Endothelial cell of umbilical vein (primary cell): Measurements from ENCODE around the gene SCGB1A1.
"Not testable (repeated sequence)": the region's sequence is repeated elsewhere in the genome, so short reads cannot be mapped to it uniquely, and the experiment has no call there.

Experiments
- EZH2 ChIP-seq: IDR thresholded peaks from 2 replicates; pipeline ENCODE4 v1.6.1; 2012; ENCODE audit warnings: borderline replicate concordance, low read depth, mild to moderate bottlenecking, moderate library complexity, low read length, inconsistent platforms; ENCODE audit not compliant: severe bottlenecking
- FOS ChIP-seq: IDR thresholded peaks from 2 replicates; pipeline ENCODE4 v1.6.1; 2011; ENCODE audit warnings: mild to moderate bottlenecking, low read length, moderate library complexity, borderline replicate concordance; ENCODE audit not compliant: insufficient read depth
- GATA2 ChIP-seq: IDR thresholded peaks from 2 replicates; pipeline ENCODE4 v1.7.0; 2011; ENCODE audit warnings: low read depth, mild to moderate bottlenecking, moderate library complexity, mixed read lengths, low read length; ENCODE audit not compliant: insufficient read length, insufficient read depth
- JUN ChIP-seq: IDR thresholded peaks from 2 replicates; pipeline ENCODE4 v1.6.1; 2011; ENCODE audit warnings: borderline replicate concordance, low read depth; ENCODE audit not compliant: insufficient read length, insufficient read depth
- MYC ChIP-seq: IDR thresholded peaks from one replicate; pipeline ENCODE4 v1.6.1; 2011; ENCODE audit warnings: mild to moderate bottlenecking, low read depth, low read length
- POLR2A ChIP-seq: IDR thresholded peaks from 2 replicates; pipeline ENCODE4 v1.6.1; 2012; ENCODE audit warnings: low read depth, mild to moderate bottlenecking, control low read depth, low read length
- POLR2AphosphoS5 ChIP-seq: IDR thresholded peaks from 2 replicates; pipeline ENCODE4 v1.6.1; 2012; ENCODE audit warnings: low read depth, mild to moderate bottlenecking, control low read depth, low read length, moderate library complexity; ENCODE audit not compliant: insufficient read depth
- TF ChIP-seq, protein P1 (sequence below), 2 donors: IDR thresholded peaks; 1 replicate in 1 of 2; 2 replicates in 1 of 2; pipeline ENCODE4 v1.5.1; 2011; ENCODE audit warnings: low read length in 2 of 2, mild to moderate bottlenecking in 2 of 2, moderate library complexity in 2 of 2, control low read depth in 1 of 2, inconsistent platforms in 1 of 2, low read depth in 1 of 2; ENCODE audit not compliant: insufficient read depth in 1 of 2; ENCODE audit errors: extremely low read depth in 1 of 2
- TF ChIP-seq, protein P2 (sequence below): IDR thresholded peaks from 2 replicates; pipeline ENCODE4 v1.6.1; 2011; ENCODE audit not compliant: insufficient read depth, insufficient read length

DNA sequence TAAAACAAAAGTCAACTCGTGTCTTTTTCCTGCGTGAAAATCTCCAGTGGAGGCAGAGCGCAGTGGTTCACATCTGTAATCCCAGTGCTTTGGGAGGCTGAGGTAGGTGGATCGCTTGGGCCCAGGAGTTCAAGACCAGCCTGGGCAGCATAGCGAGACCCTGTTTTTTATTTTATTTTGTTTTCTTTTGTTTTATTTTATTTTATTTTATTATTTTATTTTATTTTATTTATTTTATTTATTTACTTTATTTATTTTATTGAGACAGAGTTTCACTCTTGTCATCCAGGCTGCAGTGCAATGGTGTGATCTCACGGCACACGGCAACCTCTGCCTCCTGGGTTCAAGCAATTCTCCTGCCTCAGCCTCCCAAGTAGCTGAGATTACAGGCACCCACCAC, 31.1 kb downstream of the SCGB1A1 start:
- not testable (repeated sequence) for TF ChIP-seq POLR2AphosphoS5, EZH2, POLR2A, MYC, JUN, FOS, GATA2
- TF ChIP-seq, protein P1, sequence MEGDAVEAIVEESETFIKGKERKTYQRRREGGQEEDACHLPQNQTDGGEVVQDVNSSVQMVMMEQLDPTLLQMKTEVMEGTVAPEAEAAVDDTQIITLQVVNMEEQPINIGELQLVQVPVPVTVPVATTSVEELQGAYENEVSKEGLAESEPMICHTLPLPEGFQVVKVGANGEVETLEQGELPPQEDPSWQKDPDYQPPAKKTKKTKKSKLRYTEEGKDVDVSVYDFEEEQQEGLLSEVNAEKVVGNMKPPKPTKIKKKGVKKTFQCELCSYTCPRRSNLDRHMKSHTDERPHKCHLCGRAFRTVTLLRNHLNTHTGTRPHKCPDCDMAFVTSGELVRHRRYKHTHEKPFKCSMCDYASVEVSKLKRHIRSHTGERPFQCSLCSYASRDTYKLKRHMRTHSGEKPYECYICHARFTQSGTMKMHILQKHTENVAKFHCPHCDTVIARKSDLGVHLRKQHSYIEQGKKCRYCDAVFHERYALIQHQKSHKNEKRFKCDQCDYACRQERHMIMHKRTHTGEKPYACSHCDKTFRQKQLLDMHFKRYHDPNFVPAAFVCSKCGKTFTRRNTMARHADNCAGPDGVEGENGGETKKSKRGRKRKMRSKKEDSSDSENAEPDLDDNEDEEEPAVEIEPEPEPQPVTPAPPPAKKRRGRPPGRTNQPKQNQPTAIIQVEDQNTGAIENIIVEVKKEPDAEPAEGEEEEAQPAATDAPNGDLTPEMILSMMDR (IDR thresholded peaks at IDR 0.05; ENCODE audit: extremely low read depth in 1 of 2, insufficient read depth in 1 of 2, low read depth in 1 of 2, low read length in 2 of 2): not testable (repeated sequence)
- TF ChIP-seq, protein P2, sequence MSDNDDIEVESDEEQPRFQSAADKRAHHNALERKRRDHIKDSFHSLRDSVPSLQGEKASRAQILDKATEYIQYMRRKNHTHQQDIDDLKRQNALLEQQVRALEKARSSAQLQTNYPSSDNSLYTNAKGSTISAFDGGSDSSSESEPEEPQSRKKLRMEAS: not testable (repeated sequence)
